GM10266 (cell line): Measurements from ENCODE around the gene LRP6.
"Not testable (repeated sequence)": the region's sequence is repeated elsewhere in the genome, so short reads cannot be mapped to it uniquely, and the experiment has no call there.

ENCODE experiments used
- DNase-seq: peaks from one replicate; pipeline ENCODE4 v3.0.0; 2012; ENCODE audit errors: extremely low spot score
- CTCF ChIP-seq: IDR thresholded peaks from 2 replicates; pipeline ENCODE4 v1.5.1; 2012; ENCODE audit warnings: mild to moderate bottlenecking, low read depth; ENCODE audit not compliant: control insufficient read depth, insufficient read depth; ENCODE audit errors: missing control alignments

The LRP6 gene

GRCh38 chr12:12265035-12265434, 1.8 kb downstream of the LRP6 start:
- TF ChIP-seq CTCF: no peak

GRCh38 chr12:12263909-12264308, 2.9 kb downstream of the LRP6 start:
- TF ChIP-seq CTCF: no peak
- no peak for DNase-seq

More at GRCh38 chr12:12265035-12265434, 1.8 kb downstream of the LRP6 start:
- no peak for DNase-seq

- DNase-seq: not testable (repeated sequence)
Measured at GRCh38 chr12:12256291-12256757, 10.5 kb downstream of the LRP6 start.

GRCh38 chr12:12254553-12254952, 12.3 kb downstream of the LRP6 start:
- no peak for DNase-seq
- no peak for TF ChIP-seq CTCF

- no peak for DNase-seq
- no peak for TF ChIP-seq CTCF
Measured at GRCh38 chr12:12249216-12250050, 17.4 kb downstream of the LRP6 start.

- no peak for DNase-seq
- TF ChIP-seq CTCF: no peak
Measured at GRCh38 chr12:12247584-12247983, 19.3 kb downstream of the LRP6 start.

- no peak for TF ChIP-seq CTCF
- no peak for DNase-seq
Measured at GRCh38 chr12:12244341-12244740, 22.5 kb downstream of the LRP6 start.

GRCh38 chr12:12240662-12241340, 26.0 kb downstream of the LRP6 start:
- TF ChIP-seq CTCF: no peak
- no peak for DNase-seq
